Endothelial cell of umbilical vein (primary cell): ENCODE data around the gene ARG2. TPM values are rescaled to one million over a fixed set of nuclear protein-coding genes. Genes with fewer than 3 reads are reported as not detected.

ENCODE experiments used
- BruUV-seq: library from RNA; stranded (reverse); fragments of 400-500 nt; replicated peaks from 2 replicates; lab custom pipeline; 2021; lab: Mats Ljungman, UMichigan
- CTCF ChIA-PET: fragments of 300-600, 350-600 bp; sonication (Branson Sonifier 250); formaldehyde crosslinking; loops from one replicate; lab custom pipeline; 2021; ENCODE audit warnings: antibody characterized with exemption, inconsistent platforms; lab: Charles Lee
- POLR2A ChIA-PET: fragments of 300-600, 350-600 bp; sonication (Branson Sonifier 250); formaldehyde crosslinking; loops from one replicate; lab custom pipeline; 2021; ENCODE audit warnings: antibody characterized with exemption, inconsistent platforms; lab: Charles Lee
- DNase-seq: peaks from one replicate; pipeline ENCODE4 v3.0.0-alpha.2; 2011; ENCODE audit warnings: low read depth, low spot score
- FAIRE-seq: peaks from 2 replicates; lab custom pipeline; 2011; peaks lifted over from hg19 to GRCh38; lab: Jason Lieb, UNC
- H2AFZ ChIP-seq: 2 replicates; pipeline ENCODE4 v1.6.0; 2012; ENCODE audit warnings: low read depth, low read length, control low read depth, inconsistent platforms
- H3K27ac ChIP-seq: 2 replicates; pipeline ENCODE4 v1.5.1; 2011; ENCODE audit warnings: low read depth, mild to moderate bottlenecking, control low read depth, low read length, moderate library complexity; ENCODE audit not compliant: insufficient read depth
- H3K27me3 ChIP-seq, 2 experiments: 2 replicates each; pipeline versions ENCODE4 v1.6.0 to v1.6.1; 2011; ENCODE audit warnings: low read length in 2 of 2, mixed read lengths in 1 of 2; ENCODE audit not compliant: control insufficient read depth in 2 of 2, insufficient read depth in 2 of 2
- H3K36me3 ChIP-seq, 2 experiments: 2 replicates in 1 of 2; 3 replicates in 1 of 2; pipeline ENCODE4 v1.5.1; 2011; ENCODE audit warnings: low read length in 2 of 2, mild to moderate bottlenecking in 1 of 2, moderate library complexity in 1 of 2; ENCODE audit not compliant: control insufficient read depth in 2 of 2, insufficient read depth in 2 of 2; ENCODE audit errors: extremely low read depth in 1 of 2
- H3K4me1 ChIP-seq: 3 replicates; pipeline ENCODE4 v1.5.1; 2011; ENCODE audit warnings: mild to moderate bottlenecking, low read length; ENCODE audit not compliant: control insufficient read depth, insufficient read depth; ENCODE audit errors: extremely low read depth
- H3K4me2 ChIP-seq: 2 replicates; pipeline ENCODE4 v1.6.1; 2011; ENCODE audit warnings: low read length, control low read depth, mixed read lengths; ENCODE audit not compliant: insufficient read depth
- H3K4me3 ChIP-seq, 3 experiments: fragments of 200-600 bp in 1 of 3; sonication (generic), shearing (Covaris generic) in 1 of 3; replicated peaks in 1 of 3; 2 replicates each; pipeline ENCODE4 v1.5.1; 2011 to 2016; ENCODE audit warnings: control low read depth in 3 of 3, low read length in 3 of 3, mild to moderate bottlenecking in 2 of 3, inconsistent platforms in 1 of 3, low read depth in 1 of 3, moderate library complexity in 1 of 3; ENCODE audit not compliant: insufficient read depth in 1 of 3
- H3K79me2 ChIP-seq: 2 replicates; pipeline ENCODE4 v1.6.0; 2012; ENCODE audit warnings: low read length, inconsistent platforms; ENCODE audit not compliant: control insufficient read depth, insufficient read depth
- H3K9ac ChIP-seq: replicated peaks from 2 replicates; pipeline ENCODE3; 2011; ENCODE audit warnings: low read length, control low read depth; ENCODE audit not compliant: insufficient read depth; ENCODE audit errors: extremely low read depth
- H3K9me1 ChIP-seq: replicated peaks from 3 replicates; pipeline ENCODE4 v1.6.0; 2011; ENCODE audit warnings: mild to moderate bottlenecking, low read length; ENCODE audit not compliant: control insufficient read depth, insufficient read depth; ENCODE audit errors: extremely low read depth
- H3K9me3 ChIP-seq: replicated peaks from 2 replicates; pipeline ENCODE4 v1.5.1; 2012; ENCODE audit warnings: low read length, inconsistent platforms; ENCODE audit not compliant: control insufficient read depth, insufficient read depth
- H4K20me1 ChIP-seq: replicated peaks from 2 replicates; pipeline ENCODE3; 2011; ENCODE audit warnings: mild to moderate bottlenecking, low read length; ENCODE audit not compliant: control insufficient read depth, insufficient read depth; ENCODE audit errors: extremely low read depth
- EZH2 ChIP-seq: IDR thresholded peaks from 2 replicates; pipeline ENCODE4 v1.6.1; 2012; ENCODE audit warnings: borderline replicate concordance, low read depth, mild to moderate bottlenecking, moderate library complexity, low read length, inconsistent platforms; ENCODE audit not compliant: severe bottlenecking
- FOS ChIP-seq: IDR thresholded peaks from 2 replicates; pipeline ENCODE4 v1.6.1; 2011; ENCODE audit warnings: mild to moderate bottlenecking, low read length, moderate library complexity, borderline replicate concordance; ENCODE audit not compliant: insufficient read depth
- GATA2 ChIP-seq: IDR thresholded peaks from 2 replicates; pipeline ENCODE4 v1.7.0; 2011; ENCODE audit warnings: low read depth, mild to moderate bottlenecking, moderate library complexity, mixed read lengths, low read length; ENCODE audit not compliant: insufficient read length, insufficient read depth
- JUN ChIP-seq: IDR thresholded peaks from 2 replicates; pipeline ENCODE4 v1.6.1; 2011; ENCODE audit warnings: borderline replicate concordance, low read depth; ENCODE audit not compliant: insufficient read length, insufficient read depth
- MYC ChIP-seq: IDR thresholded peaks from one replicate; pipeline ENCODE4 v1.6.1; 2011; ENCODE audit warnings: mild to moderate bottlenecking, low read depth, low read length
- POLR2A ChIP-seq: IDR thresholded peaks from 2 replicates; pipeline ENCODE4 v1.6.1; 2012; ENCODE audit warnings: low read depth, mild to moderate bottlenecking, control low read depth, low read length
- POLR2AphosphoS5 ChIP-seq: IDR thresholded peaks from 2 replicates; pipeline ENCODE4 v1.6.1; 2012; ENCODE audit warnings: low read depth, mild to moderate bottlenecking, control low read depth, low read length, moderate library complexity; ENCODE audit not compliant: insufficient read depth
- dilution Hi-C: fragments of 300-500 bp; cut with MboI; formaldehyde crosslinking; loops from one replicate; pipeline ENCODE4 v1.15.0; 2019; ENCODE audit warnings: low sequenced_read_pairs; ENCODE audit not compliant: extremely low pct_ligation_motif_present
- intact Hi-C: fragments of 100-400 bp; cut with micrococcal nuclease; formaldehyde crosslinking; loops from one replicate; pipeline ENCODE4 v1.10.0; 2022
- polyA plus RNA-seq, 4 experiments: library from polyadenylated mRNA; depleted of rRNA in 3 of 4; stranded (reverse) in 3 of 4; unstranded in 1 of 4; fragments of >200 nt; gene quantifications; 2 replicates each; pipeline versions ENCODE4 v1.2.1 to v1.2.3, GENCODE V29; 2011 to 2012; ENCODE audit warnings: missing spikeins in 1 of 4
- total RNA-seq: library from RNA; stranded (reverse); gene quantifications from 2 replicates; pipeline ENCODE4 v1.2.3, GENCODE V29; 2021
- TF ChIP-seq, protein P1 (sequence below): IDR thresholded peaks from 2 replicates; pipeline ENCODE4 v1.6.1; 2011; ENCODE audit not compliant: insufficient read depth, insufficient read length
- TF ChIP-seq, protein P2 (sequence below), 2 donors: IDR thresholded peaks; 1 replicate in 1 of 2; 2 replicates in 1 of 2; pipeline ENCODE4 v1.5.1; 2011; ENCODE audit warnings: low read length in 2 of 2, mild to moderate bottlenecking in 2 of 2, moderate library complexity in 2 of 2, control low read depth in 1 of 2, inconsistent platforms in 1 of 2, low read depth in 1 of 2; ENCODE audit not compliant: insufficient read depth in 1 of 2; ENCODE audit errors: extremely low read depth in 1 of 2

The ARG2 gene
- total and polyA plus RNA-seq, 2 donors (not counting 3 experiments of a cell fraction or from before 2014, with no cell fraction given): 16.6 to 22.5 TPM

DNA sequence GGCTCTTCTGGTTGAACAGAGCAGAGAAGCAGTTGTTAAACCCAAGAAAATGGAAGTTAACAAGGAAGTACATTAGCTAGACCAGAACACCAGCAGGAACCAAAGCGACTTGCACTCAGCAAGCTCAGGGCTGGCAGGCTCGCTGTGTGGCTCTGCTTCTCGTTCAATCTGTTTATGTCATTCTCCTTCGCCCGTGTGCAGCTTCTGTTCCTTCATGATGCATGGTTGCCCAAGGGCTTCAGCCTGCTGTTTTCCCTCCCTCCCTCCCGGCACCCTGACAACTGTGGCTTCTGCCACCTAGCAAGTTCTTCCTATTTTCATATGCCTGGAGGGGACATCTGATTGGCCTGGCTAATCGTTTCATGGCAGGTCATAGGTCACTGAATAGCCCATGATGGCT is 44.9 kb upstream of the ARG2 start:
- Histone ChIP-seq H3K9me1 (no peaks in the 10 kb centered on the region), H3K4me3 (no peak overlapping the region), H3K4me2 (no peak overlapping the region), H3K27me3 (peaks cover 0 to 1% of the 10 kb centered on the region in 2 experiments), H3K9ac (no peak overlapping the region), H4K20me1 (no peaks in the 10 kb centered on the region), H3K4me1 (no peaks in the 10 kb centered on the region), H3K9me3 (no peaks in the 10 kb centered on the region), H3K27ac (no peak overlapping the region), H3K79me2 (no peaks in the 10 kb centered on the region), H3K36me3 (no peaks in the 10 kb centered on the region), H2AFZ (no peak overlapping the region)
- FAIRE-seq: no peak
- intact Hi-C loops: no loop called here
- TF ChIP-seq EZH2: no peak
- TF ChIP-seq, protein P1, sequence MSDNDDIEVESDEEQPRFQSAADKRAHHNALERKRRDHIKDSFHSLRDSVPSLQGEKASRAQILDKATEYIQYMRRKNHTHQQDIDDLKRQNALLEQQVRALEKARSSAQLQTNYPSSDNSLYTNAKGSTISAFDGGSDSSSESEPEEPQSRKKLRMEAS: no peak
- no peak for DNase-seq
- ChIA-PET POLR2A (no interaction called here), CTCF (interaction anchor here (0.8 to 6.4 kb wide), 3 partner anchors 48 to 129 kb away, joined by 3 to 336 read pairs (median 3); no protein-coding TSS in a partner anchor)
- dilution Hi-C loops: no loop called here
- BruUV-seq: no TSS peak

DNA sequence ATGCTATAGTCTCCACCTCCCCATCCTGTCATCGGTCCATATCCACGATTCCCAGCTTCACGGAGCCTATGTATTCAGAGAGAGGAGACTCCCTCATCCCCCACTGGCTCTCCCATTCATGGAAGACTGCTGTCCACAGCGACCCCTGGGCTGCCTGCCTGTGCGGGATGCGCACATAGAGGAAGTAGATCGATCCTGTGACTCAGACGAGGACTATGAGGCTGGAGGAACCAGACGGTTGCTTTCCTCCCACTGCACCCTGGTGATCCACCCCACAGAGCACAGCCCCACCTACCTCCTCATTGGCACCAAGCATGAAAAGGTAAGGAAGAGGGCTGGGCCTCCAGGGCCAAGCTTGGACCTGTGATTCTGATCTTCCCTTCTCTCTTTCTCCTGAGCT is 44.0 kb upstream of the ARG2 start:
- dilution Hi-C loops (no loop called here), intact Hi-C loops (no loop called here)
- H3K9ac ChIP-seq: no peak overlapping the region
- H3K9me1 ChIP-seq: no peaks in the 10 kb centered on the region
- no peak overlapping the region for H2AFZ ChIP-seq
- no peak overlapping the region for H3K27ac ChIP-seq
- no peaks in the 10 kb centered on the region for H3K36me3 ChIP-seq
- CTCF ChIA-PET: interaction anchor here (0.5 to 4.3 kb wide), 6 partner anchors 13 to 151 kb away, joined by 3 to 33 read pairs (median 4); partner anchors contain the start of gene PIGH
- H3K4me2 ChIP-seq: no peak overlapping the region
- H3K9me3 ChIP-seq: no peaks in the 10 kb centered on the region
- no peaks in the 10 kb centered on the region for H3K4me1 ChIP-seq
- no TSS peak for BruUV-seq
- no peak for FAIRE-seq
- H4K20me1 ChIP-seq: no peaks in the 10 kb centered on the region
- H3K4me3 ChIP-seq: no peak overlapping the region
- TF ChIP-seq POLR2AphosphoS5 (no peak), POLR2A (no peak), FOS (no peak), MYC (no peak), GATA2 (no peak), EZH2 (no peak), JUN (no peak)
- TF ChIP-seq, protein P2, sequence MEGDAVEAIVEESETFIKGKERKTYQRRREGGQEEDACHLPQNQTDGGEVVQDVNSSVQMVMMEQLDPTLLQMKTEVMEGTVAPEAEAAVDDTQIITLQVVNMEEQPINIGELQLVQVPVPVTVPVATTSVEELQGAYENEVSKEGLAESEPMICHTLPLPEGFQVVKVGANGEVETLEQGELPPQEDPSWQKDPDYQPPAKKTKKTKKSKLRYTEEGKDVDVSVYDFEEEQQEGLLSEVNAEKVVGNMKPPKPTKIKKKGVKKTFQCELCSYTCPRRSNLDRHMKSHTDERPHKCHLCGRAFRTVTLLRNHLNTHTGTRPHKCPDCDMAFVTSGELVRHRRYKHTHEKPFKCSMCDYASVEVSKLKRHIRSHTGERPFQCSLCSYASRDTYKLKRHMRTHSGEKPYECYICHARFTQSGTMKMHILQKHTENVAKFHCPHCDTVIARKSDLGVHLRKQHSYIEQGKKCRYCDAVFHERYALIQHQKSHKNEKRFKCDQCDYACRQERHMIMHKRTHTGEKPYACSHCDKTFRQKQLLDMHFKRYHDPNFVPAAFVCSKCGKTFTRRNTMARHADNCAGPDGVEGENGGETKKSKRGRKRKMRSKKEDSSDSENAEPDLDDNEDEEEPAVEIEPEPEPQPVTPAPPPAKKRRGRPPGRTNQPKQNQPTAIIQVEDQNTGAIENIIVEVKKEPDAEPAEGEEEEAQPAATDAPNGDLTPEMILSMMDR (IDR thresholded peaks at IDR 0.05; ENCODE audit: extremely low read depth in 1 of 2, insufficient read depth in 1 of 2, low read depth in 1 of 2, low read length in 2 of 2): no peak
- TF ChIP-seq, protein P1: no peak
- POLR2A ChIA-PET: no interaction called here
- no peak for DNase-seq
- H3K27me3 ChIP-seq: peaks cover 0 to 1% of the 10 kb centered on the region in 2 experiments
- no peaks in the 10 kb centered on the region for H3K79me2 ChIP-seq
